Smooth muscle cell (in vitro differentiated cells): Measurements from ENCODE around the gene PHLPP1. TPM values are rescaled to one million over a fixed set of nuclear protein-coding genes. Genes with fewer than 3 reads are reported as not detected.
A peak's percentile ranks its signal among the peaks of the same experiment; 100 is the strongest.

Experiments
- DNase-seq: peaks from one replicate; lab custom pipeline; 2025; ENCODE audit not compliant: unreplicated experiment; lab: John Stamatoyannopoulos, UW
- H2AFZ ChIP-seq: fragments of 200-600 bp; sonication (generic); 2 replicates; pipeline ENCODE4 v1.6.0; 2016; ENCODE audit warnings: antibody characterized with exemption, low read depth, mild to moderate bottlenecking
- H3F3A ChIP-seq: fragments of 200-600 bp; sonication (generic); 2 replicates; pipeline ENCODE4 v1.6.0; 2017; ENCODE audit warnings: antibody characterized with exemption, low read depth
- H3K27ac ChIP-seq: fragments of 200-600 bp; sonication (generic); 2 replicates; pipeline ENCODE4 v1.5.1; 2016; ENCODE audit warnings: low read depth, mild to moderate bottlenecking
- H3K27me3 ChIP-seq: fragments of 200-600 bp; sonication (generic); 2 replicates; pipeline ENCODE4 v1.6.1; 2016; ENCODE audit warnings: low read depth, mild to moderate bottlenecking
- H3K36me3 ChIP-seq: fragments of 200-600 bp; sonication (generic); 2 replicates; pipeline ENCODE4 v1.5.1; 2016; ENCODE audit warnings: low read depth
- H3K4me1 ChIP-seq: fragments of 200-600 bp; sonication (generic); 2 replicates; pipeline ENCODE4 v1.5.1; 2016; ENCODE audit warnings: low read depth
- H3K4me2 ChIP-seq: fragments of 200-600 bp; sonication (generic); 2 replicates; pipeline ENCODE4 v1.6.0; 2016; ENCODE audit warnings: mild to moderate bottlenecking
- H3K4me3 ChIP-seq: fragments of 200-600 bp; sonication (generic); 2 replicates; pipeline ENCODE4 v1.5.1; 2016; ENCODE audit warnings: mild to moderate bottlenecking
- H3K79me2 ChIP-seq: fragments of 200-600 bp; sonication (generic); 2 replicates; pipeline ENCODE4 v1.6.0; 2016; ENCODE audit warnings: low read depth, mild to moderate bottlenecking
- H3K9ac ChIP-seq: fragments of 200-600 bp; sonication (generic); 2 replicates; pipeline ENCODE4 v1.6.0; 2016; ENCODE audit warnings: low read depth
- H3K9me3 ChIP-seq: fragments of 200-600 bp; sonication (generic); replicated peaks from 2 replicates; pipeline ENCODE4 v1.5.1; 2016; ENCODE audit warnings: low read depth
- H4K20me1 ChIP-seq: fragments of 200-600 bp; sonication (generic); 2 replicates; pipeline ENCODE4 v1.6.0; 2016; ENCODE audit warnings: low read depth
- CTCF ChIP-seq: fragments of 200-600 bp; sonication (generic); IDR thresholded peaks from 2 replicates; pipeline ENCODE4 v1.5.1; 2017; ENCODE audit warnings: borderline replicate concordance, mild to moderate bottlenecking, antibody characterized with exemption; ENCODE audit not compliant: insufficient read depth, poor library complexity, severe bottlenecking
- WGBS: methylation state at CpG from one replicate; pipeline ENCODE4 v1.1.7; 2016; ENCODE audit warnings: low lambda C conversion rate; 5-methylcytosine and 5-hydroxymethylcytosine counted together
- polyA plus RNA-seq: library from polyadenylated mRNA; unstranded; fragments of >200 nt; fragmentation: Nextera tagmentation; extraction: Ambion mirVana; gene quantifications from 2 replicates; pipeline ENCODE4 v1.2.1, GENCODE V29; 2016
- total RNA-seq: library from RNA; depleted of rRNA; stranded (reverse); fragments of >200 nt; gene quantifications from 2 replicates; pipeline ENCODE4 v1.2.3, GENCODE V29; 2014

Gene PHLPP1
- total and polyA plus RNA-seq, 2 experiments from 2014 or later: 1.1 to 4.3 TPM

GRCh38 chr18:62812242-62812641 lies 96.9 kb downstream of the PHLPP1 start:
- peaks cover 24% of the 10 kb centered on the region for H3F3A ChIP-seq
- H3K4me2 ChIP-seq: peak overlapping the region; percentile 13
- no peak for DNase-seq
- no peaks in the 10 kb centered on the region for H3K9me3 ChIP-seq
- no peak overlapping the region for H3K27ac ChIP-seq
- no peaks in the 10 kb centered on the region for H3K27me3 ChIP-seq
- WGBS: 36% methylated on average over 3 of the region's 3 CpGs
- H2AFZ ChIP-seq: no peak overlapping the region
- no peak for TF ChIP-seq CTCF
- peaks cover 3% of the 10 kb centered on the region for H3K79me2 ChIP-seq
- no peaks in the 10 kb centered on the region for H3K36me3 ChIP-seq
- peaks cover 13% of the 10 kb centered on the region for H4K20me1 ChIP-seq
- H3K9ac ChIP-seq: no peak overlapping the region
- peaks cover 35% of the 10 kb centered on the region for H3K4me1 ChIP-seq
- H3K4me3 ChIP-seq: no peak overlapping the region

- no peak overlapping the region for H3K4me3 ChIP-seq
- TF ChIP-seq CTCF: no peak
- H3K9ac ChIP-seq: no peak overlapping the region
- H3F3A ChIP-seq: peaks cover 24% of the 10 kb centered on the region
- H3K4me2 ChIP-seq: no peak overlapping the region
- H3K9me3 ChIP-seq: no peaks in the 10 kb centered on the region
- no peaks in the 10 kb centered on the region for H3K27me3 ChIP-seq
- peaks cover 35% of the 10 kb centered on the region for H3K4me1 ChIP-seq
- no peak for DNase-seq
- H4K20me1 ChIP-seq: peaks cover 13% of the 10 kb centered on the region
- H3K79me2 ChIP-seq: no peaks in the 10 kb centered on the region
- H3K36me3 ChIP-seq: no peaks in the 10 kb centered on the region
- no peak overlapping the region for H2AFZ ChIP-seq
- H3K27ac ChIP-seq: no peak overlapping the region
Observed at GRCh38 chr18:62812876-62813275, 97.5 kb downstream of the PHLPP1 start.

- H2AFZ ChIP-seq: no peak overlapping the region
- H3K9ac ChIP-seq: peak overlapping the region; percentile 0
- H3K36me3 ChIP-seq: no peaks in the 10 kb centered on the region
- H3K27ac ChIP-seq: peak overlapping the region; percentile 40
- DNase-seq: no peak
- H3K4me2 ChIP-seq: peak overlapping the region; percentile 71
- no peaks in the 10 kb centered on the region for H3K27me3 ChIP-seq
- no peak for TF ChIP-seq CTCF
- WGBS: 3% methylated on average over 2 of the region's 2 CpGs
- H4K20me1 ChIP-seq: peaks cover 13% of the 10 kb centered on the region
- peaks cover 24% of the 10 kb centered on the region for H3F3A ChIP-seq
- H3K4me3 ChIP-seq: no peak overlapping the region
- peaks cover 9% of the 10 kb centered on the region for H3K79me2 ChIP-seq
- no peaks in the 10 kb centered on the region for H3K9me3 ChIP-seq
- peaks cover 35% of the 10 kb centered on the region for H3K4me1 ChIP-seq
Observed at GRCh38 chr18:62814132-62814759, 98.9 kb downstream of the PHLPP1 start.

GRCh38 chr18:62825382-62825781 lies 110.0 kb downstream of the PHLPP1 start:
- Histone ChIP-seq H3K27me3 (no peaks in the 10 kb centered on the region), H3K9me3 (no peaks in the 10 kb centered on the region), H3K36me3 (no peaks in the 10 kb centered on the region), H3K4me2 (no peak overlapping the region), H2AFZ (no peak overlapping the region), H3K79me2 (peaks cover 15% of the 10 kb centered on the region), H3K4me3 (no peak overlapping the region), H4K20me1 (no peaks in the 10 kb centered on the region), H3F3A (no peaks in the 10 kb centered on the region), H3K4me1 (no peaks in the 10 kb centered on the region), H3K27ac (no peak overlapping the region), H3K9ac (no peak overlapping the region)
- DNase-seq: no peak
- TF ChIP-seq CTCF: no peak
- WGBS: 88% methylated on average over 1 of the region's 1 CpG
